NOMO-1 (cell line): ENCODE results near the gene PAMR1.

Experiments
- DNase-seq, 2 experiments: peaks; one replicate each; lab custom pipeline; 2025; ENCODE audit not compliant: unreplicated experiment in 2 of 2; lab: John Stamatoyannopoulos, UW

PAMR1 gene

GRCh38 chr11:35412285-35412684 lies 113.1 kb downstream of the PAMR1 start:
- DNase-seq: peak in 1 of 2 experiments; percentile 34

- DNase-seq: no peak
Observed at GRCh38 chr11:35407041-35407440, 118.4 kb downstream of the PAMR1 start.

- DNase-seq: peak in 1 of 2 experiments; percentile 24
Observed at GRCh38 chr11:35404388-35404775, 121.0 kb downstream of the PAMR1 start.

- no peak for DNase-seq
Observed at GRCh38 chr11:35403765-35404387, 121.5 kb downstream of the PAMR1 start.

GRCh38 chr11:35402751-35403660 lies 122.4 kb downstream of the PAMR1 start:
- no peak for DNase-seq

GRCh38 chr11:35398881-35399280 lies 126.5 kb downstream of the PAMR1 start:
- no peak for DNase-seq

GRCh38 chr11:35394941-35395340 lies 130.5 kb downstream of the PAMR1 start:
- no peak for DNase-seq

GRCh38 chr11:35393098-35393497 lies 132.3 kb downstream of the PAMR1 start:
- DNase-seq: no peak

GRCh38 chr11:35391922-35392688 lies 133.3 kb downstream of the PAMR1 start:
- peak; percentile 69 to 78 for DNase-seq

GRCh38 chr11:35390737-35391682 lies 134.4 kb downstream of the PAMR1 start:
- peak; percentile 11 to 53 for DNase-seq

GRCh38 chr11:35389897-35390465 lies 135.4 kb downstream of the PAMR1 start:
- no peak for DNase-seq

- no peak for DNase-seq
Observed at GRCh38 chr11:35389112-35389511, 136.3 kb downstream of the PAMR1 start.

- DNase-seq: no peak
Observed at GRCh38 chr11:35388061-35388460, 137.4 kb downstream of the PAMR1 start.

- no peak for DNase-seq
Observed at GRCh38 chr11:35387111-35387982, 138.1 kb downstream of the PAMR1 start.

GRCh38 chr11:35383953-35384352 lies 141.5 kb downstream of the PAMR1 start:
- no peak for DNase-seq
